Retinal pigment epithelial cell (primary cell): Measurements from ENCODE around the gene KCNAB1.

ENCODE experiments used
- DNase-seq: peaks from one replicate; pipeline ENCODE4 v3.0.0-alpha.2; 2010; ENCODE audit warnings: low read depth
- H3K4me3 ChIP-seq: 2 replicates; pipeline ENCODE4 v1.5.1; 2011; ENCODE audit warnings: mild to moderate bottlenecking, low read length, control low read depth, moderate library complexity
- TF ChIP-seq, protein P1 (sequence below): conservative IDR thresholded peaks from 2 replicates; pipeline ENCODE4 v1.5.1; 2011; ENCODE audit warnings: low read depth, low read length, control low read depth, inconsistent platforms

The KCNAB1 gene

GRCh38 chr3:156497326-156497725 is 376.9 kb downstream of the KCNAB1 start:
- no peak overlapping the region for H3K4me3 ChIP-seq
- no peak for DNase-seq
- TF ChIP-seq, protein P1, sequence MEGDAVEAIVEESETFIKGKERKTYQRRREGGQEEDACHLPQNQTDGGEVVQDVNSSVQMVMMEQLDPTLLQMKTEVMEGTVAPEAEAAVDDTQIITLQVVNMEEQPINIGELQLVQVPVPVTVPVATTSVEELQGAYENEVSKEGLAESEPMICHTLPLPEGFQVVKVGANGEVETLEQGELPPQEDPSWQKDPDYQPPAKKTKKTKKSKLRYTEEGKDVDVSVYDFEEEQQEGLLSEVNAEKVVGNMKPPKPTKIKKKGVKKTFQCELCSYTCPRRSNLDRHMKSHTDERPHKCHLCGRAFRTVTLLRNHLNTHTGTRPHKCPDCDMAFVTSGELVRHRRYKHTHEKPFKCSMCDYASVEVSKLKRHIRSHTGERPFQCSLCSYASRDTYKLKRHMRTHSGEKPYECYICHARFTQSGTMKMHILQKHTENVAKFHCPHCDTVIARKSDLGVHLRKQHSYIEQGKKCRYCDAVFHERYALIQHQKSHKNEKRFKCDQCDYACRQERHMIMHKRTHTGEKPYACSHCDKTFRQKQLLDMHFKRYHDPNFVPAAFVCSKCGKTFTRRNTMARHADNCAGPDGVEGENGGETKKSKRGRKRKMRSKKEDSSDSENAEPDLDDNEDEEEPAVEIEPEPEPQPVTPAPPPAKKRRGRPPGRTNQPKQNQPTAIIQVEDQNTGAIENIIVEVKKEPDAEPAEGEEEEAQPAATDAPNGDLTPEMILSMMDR = no peak

- TF ChIP-seq, protein P1 = no peak
- H3K4me3 ChIP-seq = no peak overlapping the region
- no peak for DNase-seq
Observed at GRCh38 chr3:156498307-156498706, 377.9 kb downstream of the KCNAB1 start.

DNA sequence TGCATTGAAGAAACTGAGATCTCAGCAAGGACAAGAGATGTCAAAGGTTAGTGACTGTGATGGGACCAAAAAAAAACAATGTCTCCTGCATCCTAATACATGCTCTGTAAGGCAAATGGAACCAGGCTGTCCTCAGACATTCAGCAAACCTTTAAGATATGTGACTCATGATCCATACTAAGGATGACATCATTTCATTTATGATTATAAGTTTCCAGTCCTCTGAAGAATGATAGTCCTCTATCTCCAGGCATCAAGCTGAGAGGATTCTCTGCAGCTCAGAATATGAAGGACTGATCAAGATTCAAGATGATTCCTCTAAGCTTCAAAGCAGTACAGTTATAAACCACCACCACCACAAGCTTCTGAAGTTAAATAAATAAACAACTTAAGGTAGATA is 386.9 kb downstream of the KCNAB1 start:
- H3K4me3 ChIP-seq = no peak overlapping the region

DNA sequence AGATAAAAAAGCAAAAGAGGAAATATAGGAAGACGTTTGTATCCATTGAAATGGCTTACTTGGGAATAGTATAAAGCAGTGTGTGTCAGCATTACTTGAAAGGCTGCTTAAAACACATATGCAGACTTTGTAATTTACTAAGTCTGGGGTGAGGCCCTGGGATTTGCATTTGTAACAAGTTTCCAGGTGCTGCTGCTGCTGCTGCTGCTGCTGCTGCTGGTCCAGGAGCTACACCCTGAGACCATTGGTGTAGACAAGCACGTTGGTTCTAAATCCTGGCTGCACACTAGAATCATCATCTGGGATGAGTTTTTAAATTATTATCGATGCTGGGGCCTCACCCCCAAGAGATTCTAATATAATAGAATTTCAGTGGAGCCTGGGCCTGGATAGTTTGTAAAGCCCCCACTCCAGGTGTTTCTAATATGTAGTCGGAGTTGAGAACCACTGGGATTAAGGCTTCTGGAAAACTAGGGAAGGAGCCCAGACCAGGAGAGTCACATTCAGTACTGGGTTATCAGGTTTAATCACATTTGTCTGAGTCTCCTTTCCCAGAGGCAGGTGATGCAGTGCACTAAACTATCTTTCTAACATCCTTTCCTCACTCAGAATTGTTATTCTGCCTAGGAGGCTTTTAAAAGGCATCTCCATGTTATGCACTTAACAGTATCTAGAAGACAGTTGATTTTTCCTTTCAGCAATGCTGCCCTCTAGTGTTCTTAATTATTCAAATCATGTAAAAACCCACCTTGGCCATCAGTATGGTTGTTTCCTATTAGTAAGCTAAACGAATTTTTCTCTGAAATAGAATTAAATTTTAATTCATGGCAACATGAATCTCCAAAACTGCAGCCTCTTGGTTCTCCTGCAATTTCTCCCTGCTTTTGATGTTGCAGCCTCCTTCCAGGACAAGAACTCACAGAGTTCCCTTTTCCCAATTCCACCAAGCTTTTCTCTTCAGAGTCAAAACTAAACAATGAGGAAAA is 389.1 kb downstream of the KCNAB1 start:
- peak; percentile 27 for DNase-seq
- TF ChIP-seq, protein P1 = peak; percentile 43
- no peak overlapping the region for H3K4me3 ChIP-seq

More for the DNA sequence above, 386.9 kb downstream of the KCNAB1 start:
- DNase-seq = no peak
- TF ChIP-seq, protein P1 = no peak

GRCh38 chr3:156511987-156512677 is 391.8 kb downstream of the KCNAB1 start:
- no peak overlapping the region for H3K4me3 ChIP-seq
- no peak for DNase-seq
- TF ChIP-seq, protein P1 = no peak

GRCh38 chr3:156513619-156514018 is 393.2 kb downstream of the KCNAB1 start:
- TF ChIP-seq, protein P1 = no peak
- no peak for DNase-seq
- H3K4me3 ChIP-seq = no peak overlapping the region
